ENCODE measurements around the gene GLIS2. TPM values are rescaled to one million over a fixed set of nuclear protein-coding genes. Genes with fewer than 3 reads are reported as not detected.

GLIS2 gene
- total RNA-seq, 1 donor from 2014 or later, result not detected

DNA sequence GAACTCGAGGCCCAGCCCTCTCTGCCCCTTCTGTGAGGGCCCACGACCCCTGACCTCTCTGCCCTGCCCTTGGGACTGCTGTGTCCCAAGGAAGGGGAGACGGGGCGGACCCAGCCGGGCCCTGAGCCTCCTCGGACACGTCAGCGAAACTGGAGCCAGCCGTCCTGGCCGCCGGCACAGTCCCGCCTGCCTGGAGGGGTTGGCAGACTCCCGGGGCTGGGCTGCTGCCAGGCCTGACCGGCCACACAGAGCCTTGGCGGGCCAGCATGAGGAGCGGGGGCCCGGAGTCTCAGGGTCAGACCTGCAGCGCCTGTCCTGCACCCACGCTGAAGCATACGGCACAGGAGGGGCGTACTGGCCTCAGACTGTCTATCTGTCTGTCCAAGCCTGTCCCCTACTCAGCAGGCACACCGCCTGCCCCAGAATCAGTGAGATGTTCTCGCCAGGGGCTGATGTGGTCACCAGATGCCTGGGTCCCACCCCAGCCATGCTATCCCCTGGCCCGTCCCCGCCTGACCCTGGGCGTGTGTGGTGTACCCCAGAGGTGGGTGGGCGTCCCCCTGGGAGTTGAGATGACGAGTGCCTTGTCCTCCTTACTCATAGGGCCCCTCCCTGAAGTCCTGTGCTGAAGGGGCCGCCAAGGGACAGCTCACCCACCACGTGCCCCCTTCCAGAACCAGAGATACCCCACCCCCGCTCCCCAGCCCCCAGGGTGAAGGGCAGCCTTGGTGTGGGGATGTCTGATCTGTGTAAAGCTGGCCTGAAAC lies 60.4 kb downstream of the GLIS2 start:
- intact Hi-C loops (cut with micrococcal nuclease), result no loop called here
- H3K4me3 Mint-ChIP-seq, result no peak overlapping the region
- H3K36me3 Mint-ChIP-seq (ENCODE audit: low read depth), result peaks cover 20% of the 10 kb centered on the region
- H3K27me3 Mint-ChIP-seq, result no peaks in the 10 kb centered on the region
- H3K4me1 Mint-ChIP-seq, result peaks cover 20% of the 10 kb centered on the region
- no peak for DNase-seq
- H3K27ac Mint-ChIP-seq, result no peak overlapping the region
- POLR2A ChIA-PET, result interaction anchor here (0.6 kb wide), 1 partner anchor 68 kb away, joined by 4 read pairs; no protein-coding TSS in a partner anchor
- H3K9me3 Mint-ChIP-seq, result no peaks in the 10 kb centered on the region
- ATAC-seq (ENCODE audit: low read depth), result no peak
- TF ChIP-seq, protein P1, sequence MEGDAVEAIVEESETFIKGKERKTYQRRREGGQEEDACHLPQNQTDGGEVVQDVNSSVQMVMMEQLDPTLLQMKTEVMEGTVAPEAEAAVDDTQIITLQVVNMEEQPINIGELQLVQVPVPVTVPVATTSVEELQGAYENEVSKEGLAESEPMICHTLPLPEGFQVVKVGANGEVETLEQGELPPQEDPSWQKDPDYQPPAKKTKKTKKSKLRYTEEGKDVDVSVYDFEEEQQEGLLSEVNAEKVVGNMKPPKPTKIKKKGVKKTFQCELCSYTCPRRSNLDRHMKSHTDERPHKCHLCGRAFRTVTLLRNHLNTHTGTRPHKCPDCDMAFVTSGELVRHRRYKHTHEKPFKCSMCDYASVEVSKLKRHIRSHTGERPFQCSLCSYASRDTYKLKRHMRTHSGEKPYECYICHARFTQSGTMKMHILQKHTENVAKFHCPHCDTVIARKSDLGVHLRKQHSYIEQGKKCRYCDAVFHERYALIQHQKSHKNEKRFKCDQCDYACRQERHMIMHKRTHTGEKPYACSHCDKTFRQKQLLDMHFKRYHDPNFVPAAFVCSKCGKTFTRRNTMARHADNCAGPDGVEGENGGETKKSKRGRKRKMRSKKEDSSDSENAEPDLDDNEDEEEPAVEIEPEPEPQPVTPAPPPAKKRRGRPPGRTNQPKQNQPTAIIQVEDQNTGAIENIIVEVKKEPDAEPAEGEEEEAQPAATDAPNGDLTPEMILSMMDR (IDR thresholded peaks at IDR 0.05), result no peak
- CTCF ChIA-PET, result interaction anchor here (0.5 kb wide), 1 partner anchor 17 kb away, joined by 3 read pairs; no protein-coding TSS in a partner anchor

DNA sequence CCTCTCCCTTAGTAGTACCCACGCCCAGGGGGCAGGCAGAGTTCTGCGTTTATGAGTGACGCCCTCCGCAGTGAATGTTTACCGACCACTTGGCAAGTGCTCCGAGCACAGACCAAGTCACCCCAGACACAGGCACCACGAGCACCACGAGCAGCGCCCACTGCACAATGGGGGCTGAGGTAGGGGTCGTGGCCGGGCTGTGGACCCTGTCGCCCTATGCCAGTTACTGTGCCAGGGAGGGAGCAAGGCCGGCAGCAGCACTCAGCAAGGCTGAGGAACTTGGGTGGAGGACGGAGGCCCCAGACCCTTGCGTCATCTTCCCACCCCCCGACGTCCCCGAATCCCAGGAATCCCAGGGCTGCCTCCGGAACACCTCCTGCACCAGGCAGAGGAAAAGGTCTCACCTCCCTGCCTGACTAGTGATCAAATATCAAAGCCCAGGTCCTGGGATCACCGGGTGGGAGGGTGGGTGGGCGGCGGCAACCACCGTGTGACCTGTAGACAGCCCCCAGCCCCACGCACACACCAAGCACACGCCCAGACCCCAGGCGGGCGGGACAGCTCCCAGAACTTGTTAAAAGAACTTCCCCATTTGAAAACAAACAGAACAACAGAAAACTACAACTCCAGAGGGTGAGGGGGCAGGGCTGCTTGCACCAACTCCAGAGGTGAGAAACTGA lies 61.2 kb downstream of the GLIS2 start:
- intact Hi-C loops (cut with micrococcal nuclease), result no loop called here
- CTCF ChIA-PET, result interaction anchor here (0.5 to 0.9 kb wide), 2 partner anchors 18 to 26 kb away, joined by 3 read pairs; no protein-coding TSS in a partner anchor
- DNase-seq (no peak), ATAC-seq (ENCODE audit: low read depth) (no peak)
- peaks cover 20% of the 10 kb centered on the region for H3K4me1 Mint-ChIP-seq
- H3K27ac Mint-ChIP-seq, result no peak overlapping the region
- POLR2A ChIA-PET, result interaction anchor here (0.6 kb wide), 1 partner anchor 69 kb away, joined by 4 read pairs; no protein-coding TSS in a partner anchor
- TF ChIP-seq, protein P1 (IDR thresholded peaks at IDR 0.05), result no peak
- peaks cover 23% of the 10 kb centered on the region for H3K36me3 Mint-ChIP-seq (ENCODE audit: low read depth)
- no peaks in the 10 kb centered on the region for H3K27me3 Mint-ChIP-seq
- no peak overlapping the region for H3K4me3 Mint-ChIP-seq
- H3K9me3 Mint-ChIP-seq, result no peaks in the 10 kb centered on the region

GRCh38 chr16:4377573-4378154 lies 61.8 kb downstream of the GLIS2 start:
- peaks cover 23% of the 10 kb centered on the region for H3K36me3 Mint-ChIP-seq (ENCODE audit: low read depth)
- H3K4me1 Mint-ChIP-seq, result peaks cover 14% of the 10 kb centered on the region
- no peaks in the 10 kb centered on the region for H3K9me3 Mint-ChIP-seq
- H3K27ac Mint-ChIP-seq, result no peak overlapping the region
- no peak for DNase-seq
- no peak for ATAC-seq (ENCODE audit: low read depth)
- H3K4me3 Mint-ChIP-seq, result no peak overlapping the region
- POLR2A ChIA-PET, result no interaction called here
- H3K27me3 Mint-ChIP-seq, result no peaks in the 10 kb centered on the region
- intact Hi-C loops (cut with micrococcal nuclease), result no loop called here
- TF ChIP-seq, protein P1 (IDR thresholded peaks at IDR 0.05), result no peak
- CTCF ChIA-PET, result interaction anchor here (0.9 to 1.3 kb wide), 2 partner anchors 26 to 28 kb away, joined by 3 to 4 read pairs; no protein-coding TSS in a partner anchor

- Mint-ChIP-seq H3K27me3 (no peaks in the 10 kb centered on the region), H3K9me3 (no peaks in the 10 kb centered on the region), H3K4me3 (no peak overlapping the region), H3K36me3 (ENCODE audit: low read depth) (peaks cover 28% of the 10 kb centered on the region), H3K4me1 (peaks cover 8% of the 10 kb centered on the region), H3K27ac (no peak overlapping the region)
- DNase-seq (no peak), ATAC-seq (ENCODE audit: low read depth) (no peak)
- TF ChIP-seq, protein P1 (IDR thresholded peaks at IDR 0.05), result no peak
- intact Hi-C loops (cut with micrococcal nuclease), result no loop called here
- ChIA-PET POLR2A (no interaction called here), CTCF (interaction anchor here (0.9 to 1.3 kb wide), 3 partner anchors 24 to 27 kb away, joined by 3 to 4 read pairs (median 4); no protein-coding TSS in a partner anchor)
Measured at GRCh38 chr16:4378161-4378666, 62.3 kb downstream of the GLIS2 start.
